Activated CD4-positive, alpha-beta T cell treated with anti-CD3 and anti-CD28 coated beads for 1 hour (primary cell): ENCODE measurements around the gene TMEM237.
A peak's percentile ranks its signal among the peaks of the same experiment; 100 is the strongest.
"Not testable (repeated sequence)": the region's sequence is repeated elsewhere in the genome, so short reads cannot be mapped to it uniquely, and the experiment has no call there.

Source experiments
- DNase-seq: peaks from one replicate; pipeline ENCODE4 v3.0.0-alpha.2; 2020

TMEM237 gene

GRCh38 chr2:201643216-201643890 lies at the start of gene TMEM237:
TMEM237 (minus strand) TSS chr2:201643503; CDS start chr2:201643400, 103 bp downstream.
- no peak for DNase-seq

- DNase-seq: no peak
These were observed 41.9 kb upstream of the TMEM237 start for GRCh38 chr2:201685156-201685555.

GRCh38 chr2:201680743-201681142 lies 37.4 kb upstream of the TMEM237 start:
- DNase-seq: no peak

GRCh38 chr2:201678401-201678800 lies 35.1 kb upstream of the TMEM237 start:
- DNase-seq: no peak

GRCh38 chr2:201675454-201675853 lies 32.2 kb upstream of the TMEM237 start:
- no peak for DNase-seq

GRCh38 chr2:201674794-201675193 lies 31.5 kb upstream of the TMEM237 start:
- DNase-seq: no peak

GRCh38 chr2:201674298-201674697 lies 31.0 kb upstream of the TMEM237 start:
- DNase-seq: no peak

GRCh38 chr2:201673546-201673945 lies 30.2 kb upstream of the TMEM237 start:
- no peak for DNase-seq

GRCh38 chr2:201671205-201671604 lies 27.9 kb upstream of the TMEM237 start:
- DNase-seq: not testable (repeated sequence)

GRCh38 chr2:201669865-201670264 lies 26.6 kb upstream of the TMEM237 start:
- no peak for DNase-seq

- DNase-seq: no peak
These were observed 25.2 kb upstream of the TMEM237 start for GRCh38 chr2:201668402-201668910.

GRCh38 chr2:201664334-201664733 lies 21.0 kb upstream of the TMEM237 start:
- no peak for DNase-seq

- no peak for DNase-seq
These were observed 18.1 kb upstream of the TMEM237 start for GRCh38 chr2:201661366-201661765.

- no peak for DNase-seq
These were observed 17.1 kb upstream of the TMEM237 start for GRCh38 chr2:201660293-201660895.

GRCh38 chr2:201656740-201657139 lies 13.4 kb upstream of the TMEM237 start:
- DNase-seq: no peak

GRCh38 chr2:201656102-201656501 lies 12.8 kb upstream of the TMEM237 start:
- no peak for DNase-seq

GRCh38 chr2:201654616-201655384 lies 11.5 kb upstream of the TMEM237 start:
- DNase-seq: no peak

- DNase-seq: no peak
These were observed 9.9 kb upstream of the TMEM237 start for GRCh38 chr2:201653221-201653620.

GRCh38 chr2:201649442-201649841 lies 6.1 kb upstream of the TMEM237 start:
- DNase-seq: no peak

GRCh38 chr2:201647431-201647830 lies 4.1 kb upstream of the TMEM237 start:
- no peak for DNase-seq

- DNase-seq: no peak
These were observed 698 bp upstream of the TMEM237 start for GRCh38 chr2:201644001-201644400.

GRCh38 chr2:201642579-201643215 lies 606 bp downstream of the TMEM237 start:
- DNase-seq: peak; percentile 77

- no peak for DNase-seq
These were observed 1.2 kb downstream of the TMEM237 start for GRCh38 chr2:201642086-201642578.
